Epithelial cell of esophagus (primary cell): ENCODE results near the gene CDK5R1.

ENCODE experiments used
- DNase-seq: peaks from one replicate; pipeline ENCODE4 v3.0.0; 2010; ENCODE audit warnings: low read depth
- H3K4me3 ChIP-seq: 2 replicates; pipeline ENCODE4 v1.5.1; 2011; ENCODE audit warnings: mild to moderate bottlenecking, low read length, control low read depth
- TF ChIP-seq, protein P1 (sequence below): IDR thresholded peaks from 2 replicates; pipeline ENCODE4 v1.5.1; 2011; ENCODE audit warnings: low read depth, mild to moderate bottlenecking, low read length, control low read depth, inconsistent platforms; ENCODE audit not compliant: insufficient read depth; ENCODE audit errors: missing control alignments

Gene CDK5R1

DNA sequence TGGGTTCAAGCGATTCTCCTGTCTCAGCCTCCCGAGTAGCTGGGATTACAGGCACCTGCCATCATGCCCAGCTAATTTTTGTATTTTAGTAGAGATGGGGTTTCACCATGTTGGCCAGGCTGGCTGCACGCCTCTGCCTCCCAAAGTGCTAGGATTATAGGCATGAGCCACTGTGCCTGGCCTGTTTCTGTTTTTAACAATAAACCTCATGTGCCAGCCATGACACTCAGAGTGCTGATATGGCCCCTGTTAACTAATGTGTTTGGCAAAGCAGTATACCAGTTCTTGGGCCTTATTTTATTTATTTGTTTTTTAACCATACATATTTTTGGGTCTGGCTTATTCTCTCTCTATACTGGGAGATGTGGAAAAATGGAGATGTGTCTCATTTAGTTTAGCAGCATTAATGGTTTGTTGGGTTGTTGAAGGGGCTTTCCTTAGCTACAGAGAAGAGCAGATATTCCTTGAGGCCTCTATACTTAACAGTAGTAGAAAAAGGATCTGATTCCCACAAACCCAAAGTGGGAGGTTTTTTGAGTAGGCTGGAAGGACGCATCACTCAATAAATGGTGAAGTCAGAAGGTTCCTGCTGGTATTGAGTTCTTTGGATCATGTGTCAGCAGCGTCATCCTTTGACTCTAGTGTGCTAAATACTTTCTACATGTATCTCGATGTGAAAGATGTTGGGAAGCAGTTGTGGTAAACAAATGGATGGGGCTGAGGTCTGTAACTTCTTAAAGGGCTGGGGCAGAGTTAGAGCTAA is 16.2 kb upstream of the CDK5R1 start:
- TF ChIP-seq, protein P1, sequence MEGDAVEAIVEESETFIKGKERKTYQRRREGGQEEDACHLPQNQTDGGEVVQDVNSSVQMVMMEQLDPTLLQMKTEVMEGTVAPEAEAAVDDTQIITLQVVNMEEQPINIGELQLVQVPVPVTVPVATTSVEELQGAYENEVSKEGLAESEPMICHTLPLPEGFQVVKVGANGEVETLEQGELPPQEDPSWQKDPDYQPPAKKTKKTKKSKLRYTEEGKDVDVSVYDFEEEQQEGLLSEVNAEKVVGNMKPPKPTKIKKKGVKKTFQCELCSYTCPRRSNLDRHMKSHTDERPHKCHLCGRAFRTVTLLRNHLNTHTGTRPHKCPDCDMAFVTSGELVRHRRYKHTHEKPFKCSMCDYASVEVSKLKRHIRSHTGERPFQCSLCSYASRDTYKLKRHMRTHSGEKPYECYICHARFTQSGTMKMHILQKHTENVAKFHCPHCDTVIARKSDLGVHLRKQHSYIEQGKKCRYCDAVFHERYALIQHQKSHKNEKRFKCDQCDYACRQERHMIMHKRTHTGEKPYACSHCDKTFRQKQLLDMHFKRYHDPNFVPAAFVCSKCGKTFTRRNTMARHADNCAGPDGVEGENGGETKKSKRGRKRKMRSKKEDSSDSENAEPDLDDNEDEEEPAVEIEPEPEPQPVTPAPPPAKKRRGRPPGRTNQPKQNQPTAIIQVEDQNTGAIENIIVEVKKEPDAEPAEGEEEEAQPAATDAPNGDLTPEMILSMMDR, result no peak
- no peak overlapping the region for H3K4me3 ChIP-seq
- no peak for DNase-seq

DNA sequence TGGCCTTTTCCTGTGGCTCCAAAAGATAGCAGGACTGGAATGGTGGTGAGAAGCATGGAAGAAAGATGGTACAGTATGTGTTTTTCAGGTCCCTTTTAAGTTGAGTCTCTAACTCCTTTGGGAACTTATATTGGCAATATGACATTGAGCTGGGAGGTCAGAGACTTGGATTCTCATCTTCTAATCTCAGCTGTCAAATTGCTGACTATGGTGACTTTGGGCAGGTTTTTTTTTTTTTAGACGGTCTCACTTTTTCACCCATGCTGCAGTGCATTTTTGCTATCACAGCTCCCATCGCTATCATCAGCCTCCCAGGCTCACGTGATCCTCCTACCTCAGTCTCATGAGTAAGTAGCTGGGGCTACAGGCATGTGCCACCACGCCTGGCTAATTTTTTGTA is 15.1 kb upstream of the CDK5R1 start:
- H3K4me3 ChIP-seq, result no peak overlapping the region
- no peak for DNase-seq
- TF ChIP-seq, protein P1, result no peak

DNA sequence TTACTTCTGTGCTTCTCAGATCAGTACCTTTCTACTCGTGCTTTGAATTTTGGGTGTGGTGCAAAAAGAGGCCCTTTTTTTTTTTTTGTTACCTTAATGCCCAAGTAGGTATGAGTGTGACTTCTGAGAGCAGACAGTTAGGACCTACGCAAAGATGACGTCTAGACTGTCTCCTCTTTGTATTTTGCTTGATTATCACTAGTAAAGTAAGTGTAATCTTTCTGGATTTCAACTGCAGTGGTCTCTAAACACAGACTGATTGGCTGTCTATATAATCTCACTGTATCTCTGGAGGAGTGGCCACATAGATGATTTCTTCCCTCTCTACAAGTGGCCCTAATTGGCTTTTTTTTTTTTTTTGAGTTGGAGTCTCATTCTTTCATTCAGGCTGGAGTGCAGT is 11.5 kb upstream of the CDK5R1 start:
- no peak for DNase-seq
- TF ChIP-seq, protein P1, result no peak
- H3K4me3 ChIP-seq, result no peak overlapping the region

DNA sequence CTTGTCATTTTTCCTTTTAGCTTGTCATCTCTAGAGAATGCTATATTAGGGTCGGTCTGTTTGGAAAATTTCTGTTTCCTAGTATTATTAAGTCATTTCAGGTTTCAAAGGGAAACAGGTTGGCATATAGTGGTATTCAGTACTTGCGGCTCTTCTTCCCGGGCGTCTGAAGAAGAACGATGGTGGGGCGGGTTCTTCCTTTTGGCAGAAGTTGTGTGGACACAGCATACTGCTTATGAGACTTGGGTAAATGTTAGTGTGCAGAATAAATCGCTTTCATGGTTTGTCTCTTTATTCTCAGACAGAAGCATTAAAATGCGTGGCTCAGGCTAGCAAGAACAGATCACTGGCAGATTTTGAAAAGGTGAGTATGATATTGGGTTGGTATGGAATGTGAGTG is 9.6 kb upstream of the CDK5R1 start:
- TF ChIP-seq, protein P1, result no peak
- H3K4me3 ChIP-seq, result no peak overlapping the region

DNA sequence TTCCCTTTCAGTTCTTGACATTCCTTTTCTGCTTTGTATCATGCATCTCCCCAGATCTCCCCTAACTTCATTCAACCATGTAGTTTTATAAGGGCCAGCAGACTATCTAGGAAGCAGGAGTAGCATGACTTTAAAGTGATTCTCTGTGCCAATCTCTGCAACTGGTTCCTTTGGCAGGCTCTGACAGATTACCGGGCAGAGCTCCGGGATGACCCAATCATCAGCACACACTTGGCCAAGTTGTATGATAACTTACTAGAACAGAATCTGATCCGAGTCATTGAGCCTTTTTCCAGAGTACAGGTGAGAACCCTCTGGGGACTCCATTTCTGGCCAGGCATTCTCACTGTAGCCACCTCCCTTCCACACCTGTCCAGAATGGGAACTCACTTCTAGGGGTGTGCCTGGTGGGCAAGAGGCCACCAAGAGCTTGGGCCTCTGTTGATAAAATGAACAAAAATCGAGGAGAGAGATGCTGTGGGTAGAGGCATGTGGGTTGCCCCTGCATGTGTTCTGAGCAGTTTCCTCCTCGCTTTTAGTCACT is 7.6 kb upstream of the CDK5R1 start:
- no peak for DNase-seq
- no peak overlapping the region for H3K4me3 ChIP-seq
- TF ChIP-seq, protein P1, result no peak

More for the DNA sequence above, 9.6 kb upstream of the CDK5R1 start:
- no peak for DNase-seq

DNA sequence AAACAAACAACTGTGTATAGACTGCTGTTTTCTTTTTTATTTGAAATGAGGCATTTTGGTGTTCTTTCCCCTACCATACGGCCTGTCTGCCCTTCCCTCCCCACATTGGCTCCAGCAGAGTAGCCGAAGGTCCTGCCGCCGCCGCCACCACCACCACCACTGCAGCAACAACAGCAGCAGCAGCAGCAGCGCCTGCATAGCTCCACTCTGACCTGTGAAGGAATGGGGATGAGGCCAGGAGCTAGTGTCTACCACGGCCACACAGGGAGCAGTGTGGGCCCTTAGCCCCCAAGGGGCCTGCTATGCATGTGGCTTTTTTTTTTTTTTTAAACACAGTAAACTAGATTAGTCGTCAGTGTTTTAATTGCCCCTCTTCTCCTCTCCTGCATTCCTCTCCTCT is 5.6 kb upstream of the CDK5R1 start:
- no peak overlapping the region for H3K4me3 ChIP-seq
- DNase-seq, result no peak
- TF ChIP-seq, protein P1, result no peak
